Activated CD4-positive, alpha-beta T cell treated with anti-CD3 and anti-CD28 coated beads for 36 hours (primary cell): Measurements from ENCODE around the gene PIKFYVE. TPM values are rescaled to one million over a fixed set of nuclear protein-coding genes. Genes with fewer than 3 reads are reported as not detected.
"Not testable (repeated sequence)": the region's sequence is repeated elsewhere in the genome, so short reads cannot be mapped to it uniquely, and the experiment has no call there.

ENCODE experiments used
- ATAC-seq: fragments of 200-7000 bp; cut with Tn5 transposase; one replicate; pipeline ENCODE4 v1.10.0; 2021; ENCODE audit warnings: mild to moderate bottlenecking, moderate library complexity
- CTCF ChIA-PET: fragments of 350-600 bp; sonication (Branson Sonifier 250); formaldehyde crosslinking; loops from one replicate; lab custom pipeline; 2021; ENCODE audit warnings: antibody characterized with exemption; lab: Charles Lee
- POLR2A ChIA-PET: fragments of 350-600 bp; sonication (Branson Sonifier 250); formaldehyde crosslinking; loops from one replicate; lab custom pipeline; 2021; ENCODE audit warnings: antibody characterized with exemption, inconsistent platforms; lab: Charles Lee
- DNase-seq: peaks from one replicate; pipeline ENCODE4 v3.0.0-alpha.2; 2020
- H3K27ac Mint-ChIP-seq: one replicate; pipeline ENCODE4 v1.8.0; 2021; ENCODE audit warnings: mixed read lengths
- H3K27me3 Mint-ChIP-seq: one replicate; pipeline ENCODE4 v1.8.0; 2021; ENCODE audit warnings: mixed read lengths
- H3K36me3 Mint-ChIP-seq: one replicate; pipeline ENCODE4 v1.8.0; 2021; ENCODE audit warnings: low read depth, mixed read lengths
- H3K4me1 Mint-ChIP-seq: one replicate; pipeline ENCODE4 v1.8.0; 2021; ENCODE audit warnings: mixed read lengths
- H3K4me3 Mint-ChIP-seq: one replicate; pipeline ENCODE4 v1.8.0; 2021; ENCODE audit warnings: mild to moderate bottlenecking, moderate library complexity, mixed read lengths
- H3K9me3 Mint-ChIP-seq: one replicate; pipeline ENCODE4 v1.8.0; 2021; ENCODE audit warnings: low read depth, mixed read lengths
- intact Hi-C, 2 experiments: fragments of 100-400 bp; cut with DNase I in 1 of 2; cut with micrococcal nuclease in 1 of 2; formaldehyde crosslinking; loops; one replicate each; pipeline versions ENCODE4 v1.14.2 to v1.15.1; 2022 to 2024; cut with DNase I, micrococcal nuclease
- total RNA-seq, 2 experiments: library from RNA; stranded (reverse); gene quantifications; one replicate each; pipeline ENCODE4 v1.2.3, GENCODE V29; 2021

Gene PIKFYVE
- 10 to 100 TPM; 19.3 to 21.5 TPM for total RNA-seq

GRCh38 chr2:208265801-208266552 lies at the start of gene PIKFYVE:
Gene PIKFYVE (plus strand): TSS chr2:208266255. CDS start chr2:208271520, 5,265 bp downstream.
- Mint-ChIP-seq H3K4me3 (peak within 1 kb of the TSS; percentile 84), H3K4me1 (peaks cover 33% of the 10 kb centered on the region), H3K36me3 (no peaks in the 10 kb centered on the region), H3K9me3 (no peaks in the 10 kb centered on the region), H3K27ac (peak within 1 kb of the TSS; percentile 94), H3K27me3 (no peaks in the 10 kb centered on the region)
- DNase-seq, result peak; percentile 94
- ATAC-seq, result peak; percentile 84
- intact Hi-C loops, result loop anchor here (1.0 to 10.0 kb wide), 11 partner anchors 11 to 1904 kb away; partner anchors contain the start of genes CREB1 (in 2 of the 2), IDH1 (in 2 of the 2), FASTKD2 (in 1 of the 2) and MAP2 (in 1 of the 2)
- ChIA-PET POLR2A (interaction anchor here (2.4 kb wide), 1 partner anchor 12 kb away, joined by 6 read pairs; no protein-coding TSS in a partner anchor), CTCF (interaction anchor here (0.6 to 6.5 kb wide), 6 partner anchors 12 to 970 kb away, joined by 3 to 49 read pairs (median 4); partner anchors contain the start of gene IDH1)

GRCh38 chr2:208221873-208222272 lies 44.2 kb upstream of the PIKFYVE start:
- DNase-seq, ATAC-seq, H3K27ac Mint-ChIP-seq, H3K4me3 Mint-ChIP-seq, H3K36me3 Mint-ChIP-seq, H3K27me3 Mint-ChIP-seq, POLR2A ChIA-PET, intact Hi-C loops, H3K9me3 Mint-ChIP-seq, H3K4me1 Mint-ChIP-seq: not testable (repeated sequence)
- CTCF ChIA-PET, result interaction anchor here (0.7 kb wide), 1 partner anchor 278 kb away, joined by 3 read pairs; no protein-coding TSS in a partner anchor

GRCh38 chr2:208222351-208222750 lies 43.7 kb upstream of the PIKFYVE start:
- no peak for DNase-seq
- Mint-ChIP-seq H3K27ac (no peak overlapping the region), H3K4me3 (no peak overlapping the region), H3K9me3 (peaks cover 10% of the 10 kb centered on the region), H3K4me1 (no peaks in the 10 kb centered on the region), H3K27me3 (no peaks in the 10 kb centered on the region), H3K36me3 (no peaks in the 10 kb centered on the region)
- POLR2A ChIA-PET, result no interaction called here
- intact Hi-C loops, result no loop called here
- no peak for ATAC-seq
- CTCF ChIA-PET, result interaction anchor here (0.7 kb wide), 1 partner anchor 277 kb away, joined by 3 read pairs; no protein-coding TSS in a partner anchor

- Mint-ChIP-seq H3K27ac (no peak overlapping the region), H3K27me3 (no peaks in the 10 kb centered on the region), H3K36me3 (no peaks in the 10 kb centered on the region), H3K9me3 (peaks cover 8% of the 10 kb centered on the region), H3K4me3 (no peak overlapping the region), H3K4me1 (no peaks in the 10 kb centered on the region)
- DNase-seq (no peak), ATAC-seq (no peak)
- ChIA-PET POLR2A (no interaction called here), CTCF (no interaction called here)
- intact Hi-C loops, result no loop called here
Observed at GRCh38 chr2:208224802-208225201, 41.3 kb upstream of the PIKFYVE start.

GRCh38 chr2:208227581-208228232 lies 38.3 kb upstream of the PIKFYVE start:
- Mint-ChIP-seq H3K27me3 (no peaks in the 10 kb centered on the region), H3K36me3 (no peaks in the 10 kb centered on the region)
- CTCF ChIA-PET, result interaction anchor here (0.9 kb wide), 1 partner anchor 27 kb away, joined by 5 read pairs; the partner anchor contains the start of gene IDH1

GRCh38 chr2:208228476-208228875 lies 37.6 kb upstream of the PIKFYVE start:
- ChIA-PET POLR2A (no interaction called here), CTCF (interaction anchor here (0.7 kb wide), 1 partner anchor 1368 kb away, joined by 3 read pairs; no protein-coding TSS in a partner anchor)
- no peaks in the 10 kb centered on the region for H3K36me3 Mint-ChIP-seq
- H3K27ac Mint-ChIP-seq, result no peak overlapping the region
- no peaks in the 10 kb centered on the region for H3K4me1 Mint-ChIP-seq
- H3K9me3 Mint-ChIP-seq, result peaks cover 7% of the 10 kb centered on the region
- DNase-seq, result no peak
- no peak overlapping the region for H3K4me3 Mint-ChIP-seq
- no peaks in the 10 kb centered on the region for H3K27me3 Mint-ChIP-seq
- intact Hi-C loops, result no loop called here
- ATAC-seq, result no peak

More at GRCh38 chr2:208227581-208228232, 38.3 kb upstream of the PIKFYVE start:
- Mint-ChIP-seq H3K4me3 (no peak overlapping the region), H3K27ac (no peak overlapping the region), H3K4me1 (no peaks in the 10 kb centered on the region), H3K9me3 (peaks cover 7% of the 10 kb centered on the region)
- no peak for DNase-seq
- POLR2A ChIA-PET, result no interaction called here
- intact Hi-C loops, result no loop called here
- ATAC-seq, result no peak

- no peak overlapping the region for H3K27ac Mint-ChIP-seq
- POLR2A ChIA-PET, result no interaction called here
Observed at GRCh38 chr2:208234786-208235185, 31.3 kb upstream of the PIKFYVE start.

GRCh38 chr2:208235860-208236259 lies 30.2 kb upstream of the PIKFYVE start:
- H3K36me3 Mint-ChIP-seq, result peaks cover 30% of the 10 kb centered on the region
- H3K9me3 Mint-ChIP-seq, result peaks cover 9% of the 10 kb centered on the region
- no peak overlapping the region for H3K4me3 Mint-ChIP-seq
- H3K27me3 Mint-ChIP-seq, result no peaks in the 10 kb centered on the region
- DNase-seq (no peak), ATAC-seq (no peak)
- H3K4me1 Mint-ChIP-seq, result no peaks in the 10 kb centered on the region
- ChIA-PET CTCF (no interaction called here), POLR2A (no interaction called here)
- H3K27ac Mint-ChIP-seq, result no peak overlapping the region
- intact Hi-C loops, result no loop called here

More at GRCh38 chr2:208234786-208235185, 31.3 kb upstream of the PIKFYVE start:
- CTCF ChIA-PET, result no interaction called here
- Mint-ChIP-seq H3K27me3 (no peaks in the 10 kb centered on the region), H3K36me3 (peaks cover 26% of the 10 kb centered on the region), H3K4me3 (no peak overlapping the region), H3K4me1 (no peaks in the 10 kb centered on the region), H3K9me3 (peaks cover 9% of the 10 kb centered on the region)
- no peak for DNase-seq
- intact Hi-C loops, result no loop called here
- no peak for ATAC-seq

- intact Hi-C loops, result no loop called here
- Mint-ChIP-seq H3K4me1 (no peaks in the 10 kb centered on the region), H3K27ac (no peak overlapping the region), H3K9me3 (peaks cover 2% of the 10 kb centered on the region), H3K36me3 (peaks cover 35% of the 10 kb centered on the region), H3K4me3 (no peak overlapping the region), H3K27me3 (no peaks in the 10 kb centered on the region)
- POLR2A ChIA-PET, result no interaction called here
- CTCF ChIA-PET, result no interaction called here
- ATAC-seq (no peak), DNase-seq (no peak)
Observed at GRCh38 chr2:208239770-208240493, 26.1 kb upstream of the PIKFYVE start.

- ChIA-PET POLR2A (no interaction called here), CTCF (interaction anchor here (0.8 kb wide), 1 partner anchor 620 kb away, joined by 3 read pairs; no protein-coding TSS in a partner anchor)
- DNase-seq (no peak), ATAC-seq (no peak)
- Mint-ChIP-seq H3K36me3 (peaks cover 27% of the 10 kb centered on the region), H3K4me3 (no peak overlapping the region), H3K27ac (no peak overlapping the region), H3K4me1 (no peaks in the 10 kb centered on the region), H3K9me3 (peaks cover 2% of the 10 kb centered on the region), H3K27me3 (no peaks in the 10 kb centered on the region)
- intact Hi-C loops, result no loop called here
Observed at GRCh38 chr2:208240619-208241209, 25.3 kb upstream of the PIKFYVE start.

GRCh38 chr2:208244422-208244821 lies 21.6 kb upstream of the PIKFYVE start:
- Mint-ChIP-seq H3K27me3 (no peaks in the 10 kb centered on the region), H3K4me1 (no peaks in the 10 kb centered on the region), H3K36me3 (peaks cover 25% of the 10 kb centered on the region), H3K4me3 (no peak overlapping the region), H3K9me3 (no peaks in the 10 kb centered on the region), H3K27ac (no peak overlapping the region)
- POLR2A ChIA-PET, result no interaction called here
- intact Hi-C loops, result no loop called here
- DNase-seq (no peak), ATAC-seq (no peak)
- CTCF ChIA-PET, result no interaction called here
